ENCODE measurements around the gene TGFBR2.

Gene TGFBR2

DNA sequence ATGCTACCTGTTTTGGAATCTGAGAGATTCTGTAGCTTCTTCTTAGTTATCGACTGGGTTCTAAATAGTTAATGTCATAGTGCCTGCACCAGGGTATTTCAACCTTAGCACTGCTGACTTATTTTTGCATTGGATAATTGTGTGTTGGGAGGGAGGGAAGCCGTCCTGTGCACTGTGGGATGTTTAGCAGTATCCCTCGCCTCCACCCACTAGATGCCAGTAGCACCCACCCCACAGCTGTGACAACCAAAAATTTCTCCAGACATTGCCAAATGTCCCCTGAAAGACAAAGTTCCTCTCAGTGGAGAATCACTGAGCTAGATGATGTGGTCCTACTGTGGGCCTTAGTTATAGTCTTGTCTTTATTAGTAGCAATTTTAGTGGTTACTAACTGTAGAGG lies 88.3 kb downstream of the TGFBR2 start:
- Histone ChIP-seq H3K36me3 (peaks cover 99% of the 10 kb centered on the region), H3K9me3 (no peaks in the 10 kb centered on the region), H3K4me1 (ENCODE audit: control insufficient read depth in 1 of 2, insufficient read depth in 1 of 2, low read depth in 1 of 2, low read length in 1 of 2) (no peaks in the 10 kb centered on the region), H3K4me3 (ENCODE audit: low read depth in 1 of 2, low read length in 1 of 2) (no peak overlapping the region), H3K27ac (peak overlapping the region; percentile 8), H3K27me3 (no peaks in the 10 kb centered on the region)
- no peak for TF ChIP-seq CTCF (IDR thresholded peaks at IDR 0.05)

DNA sequence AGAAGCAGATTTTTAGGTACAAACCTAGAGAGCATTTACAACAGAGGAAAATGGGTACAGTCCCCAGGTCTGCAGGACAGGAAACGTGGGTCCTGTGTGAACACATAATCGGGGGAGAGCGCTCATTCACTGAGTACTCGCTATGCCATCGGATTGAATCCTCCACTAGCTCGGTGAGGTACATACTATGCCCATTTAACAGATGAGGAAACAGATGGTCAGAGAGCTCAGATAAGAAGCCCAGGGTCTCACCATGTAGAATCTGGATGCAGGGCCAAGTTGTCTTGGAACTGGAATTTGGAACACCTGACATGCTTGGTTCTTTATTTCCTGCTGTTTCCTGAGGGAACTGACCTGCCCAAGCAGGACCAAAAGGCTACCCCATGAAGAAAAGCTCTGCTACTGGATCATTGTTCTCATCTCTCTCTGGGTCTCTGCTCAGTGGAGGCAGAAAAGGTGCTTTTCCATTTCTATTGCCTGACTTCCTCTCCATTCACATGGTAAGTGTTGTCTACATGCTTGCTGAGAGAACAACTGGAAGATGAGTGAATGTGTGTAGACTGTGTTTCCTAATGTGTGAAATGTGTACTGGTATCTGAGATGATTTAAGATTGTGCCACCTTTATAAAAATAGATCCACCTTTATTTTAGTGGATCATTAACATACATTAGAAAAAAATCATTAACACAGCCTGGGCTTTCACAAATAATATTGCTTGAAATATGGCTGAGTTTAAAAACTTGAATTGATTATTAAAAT lies 89.1 kb downstream of the TGFBR2 start:
- Histone ChIP-seq H3K4me3 (ENCODE audit: low read depth in 1 of 2, low read length in 1 of 2) (no peak overlapping the region), H3K4me1 (ENCODE audit: control insufficient read depth in 1 of 2, insufficient read depth in 1 of 2, low read depth in 1 of 2, low read length in 1 of 2) (no peaks in the 10 kb centered on the region), H3K36me3 (peaks cover 95% of the 10 kb centered on the region), H3K27ac (peak overlapping the region; percentile 8), H3K9me3 (no peaks in the 10 kb centered on the region), H3K27me3 (no peaks in the 10 kb centered on the region)
- no peak for TF ChIP-seq CTCF (IDR thresholded peaks at IDR 0.05)

DNA sequence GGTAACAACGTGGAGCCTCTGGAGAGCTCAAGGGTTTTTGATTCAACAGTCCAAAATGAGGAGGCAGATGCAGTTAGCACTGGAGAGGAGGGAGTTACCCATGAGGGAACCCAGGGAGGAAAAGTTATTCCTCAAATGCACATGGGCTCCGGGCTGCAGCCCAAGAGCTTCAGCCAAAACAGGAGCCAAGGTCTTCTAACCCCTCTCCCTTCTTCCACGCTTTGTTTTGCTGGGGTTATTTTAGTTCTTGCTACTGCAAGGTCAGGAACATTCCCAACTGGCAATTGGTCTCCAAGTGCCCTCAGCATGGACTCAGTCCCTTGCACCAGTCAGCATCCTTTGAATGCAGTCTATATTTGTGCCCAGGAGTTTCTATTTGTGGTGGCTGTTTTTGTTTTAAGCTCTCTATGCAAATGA lies 90.0 kb downstream of the TGFBR2 start:
- TF ChIP-seq CTCF (IDR thresholded peaks at IDR 0.05), result no peak

GRCh38 chr3:30696896-30697295 lies 90.5 kb downstream of the TGFBR2 start:
- Histone ChIP-seq H3K36me3 (peaks cover 81% of the 10 kb centered on the region), H3K4me3 (ENCODE audit: low read depth in 1 of 2, low read length in 1 of 2) (no peak overlapping the region), H3K4me1 (ENCODE audit: control insufficient read depth in 1 of 2, insufficient read depth in 1 of 2, low read depth in 1 of 2, low read length in 1 of 2) (no peaks in the 10 kb centered on the region), H3K27me3 (no peaks in the 10 kb centered on the region), H3K27ac (no peak overlapping the region), H3K9me3 (no peaks in the 10 kb centered on the region)
- TF ChIP-seq CTCF (IDR thresholded peaks at IDR 0.05), result no peak

More for the DNA sequence above, 90.0 kb downstream of the TGFBR2 start:
- H3K27me3 ChIP-seq, result no peaks in the 10 kb centered on the region
- peaks cover 86% of the 10 kb centered on the region for H3K36me3 ChIP-seq
- no peaks in the 10 kb centered on the region for H3K9me3 ChIP-seq
- no peaks in the 10 kb centered on the region for H3K4me1 ChIP-seq (ENCODE audit: control insufficient read depth in 1 of 2, insufficient read depth in 1 of 2, low read depth in 1 of 2, low read length in 1 of 2)
- no peak overlapping the region for H3K4me3 ChIP-seq (ENCODE audit: low read depth in 1 of 2, low read length in 1 of 2)
- peak overlapping the region; percentile 9 for H3K27ac ChIP-seq

GRCh38 chr3:30698549-30698948 lies 92.1 kb downstream of the TGFBR2 start:
- peaks cover 65% of the 10 kb centered on the region for H3K36me3 ChIP-seq
- H3K4me3 ChIP-seq (ENCODE audit: low read depth in 1 of 2, low read length in 1 of 2), result no peak overlapping the region
- H3K9me3 ChIP-seq, result no peaks in the 10 kb centered on the region
- TF ChIP-seq CTCF (IDR thresholded peaks at IDR 0.05), result no peak
- H3K4me1 ChIP-seq (ENCODE audit: control insufficient read depth in 1 of 2, insufficient read depth in 1 of 2, low read depth in 1 of 2, low read length in 1 of 2), result no peaks in the 10 kb centered on the region
- H3K27me3 ChIP-seq, result no peaks in the 10 kb centered on the region
- H3K27ac ChIP-seq, result peak overlapping the region; percentile 23
